Transverse colon (tissue), 4 donors: ENCODE measurements around the gene CCL21. TPM values are rescaled to one million over a fixed set of nuclear protein-coding genes. Genes with fewer than 3 reads are reported as not detected.

Experiments used
- DNase-seq: peaks from one replicate; pipeline ENCODE4 v3.0.0-alpha.2; 2019
- H3K27ac ChIP-seq, 4 donors: fragments of 200-600 bp; sonication (generic); 2 replicates each; pipeline ENCODE4 v1.5.1; 2016 to 2018; ENCODE audit warnings: inconsistent platforms in 4 of 4
- H3K27me3 ChIP-seq: fragments of 200-600 bp; sonication (generic); 2 replicates; pipeline ENCODE4 v1.5.1; 2017; ENCODE audit warnings: inconsistent platforms
- H3K36me3 ChIP-seq, 4 donors: fragments of 200-600 bp; sonication (generic); 2 replicates each; pipeline ENCODE4 v1.5.1; 2017 to 2019; ENCODE audit warnings: inconsistent platforms in 4 of 4
- H3K4me1 ChIP-seq, 4 donors: fragments of 200-600 bp; sonication (generic); 2 replicates each; pipeline ENCODE4 v1.5.1; 2017 to 2020; ENCODE audit warnings: inconsistent platforms in 4 of 4
- H3K4me3 ChIP-seq, 4 donors: fragments of 200-600 bp; sonication (generic); 1 replicate in 1 of 4; 2 replicates in 3 of 4; pipeline versions ENCODE4 v1.5.1 to v1.6.1; 2017 to 2019; ENCODE audit warnings: inconsistent platforms in 4 of 4
- H3K9me3 ChIP-seq, 2 donors: fragments of 200-600 bp; sonication (generic); 2 replicates each; pipeline ENCODE4 v1.5.1; 2017 to 2019; ENCODE audit warnings: inconsistent platforms in 2 of 2
- CTCF ChIP-seq, 5 experiments: fragments of 200-600 bp in 3 of 5; fragments of 450-650 bp in 2 of 5; sonication (generic) in 3 of 5; IDR thresholded peaks; 1 replicate in 2 of 5; 2 replicates in 3 of 5; pipeline ENCODE4 v1.5.1; 2016 to 2017; ENCODE audit warnings: antibody characterized with exemption in 5 of 5, inconsistent platforms in 3 of 5, mild to moderate bottlenecking in 2 of 5, moderate library complexity in 1 of 5
- EP300 ChIP-seq: sonication (generic); formaldehyde crosslinking; IDR thresholded peaks from one replicate; pipeline ENCODE4 v1.6.1; 2017; ENCODE audit warnings: antibody characterized with exemption, low read depth
- POLR2A ChIP-seq: fragments of 450-650 bp; IDR thresholded peaks from one replicate; pipeline ENCODE4 v1.6.1; 2016; ENCODE audit warnings: antibody characterized with exemption, mild to moderate bottlenecking, moderate library complexity
- POLR2AphosphoS5 ChIP-seq, 3 donors: sonication (generic); formaldehyde crosslinking; IDR thresholded peaks; one replicate each; pipeline ENCODE4 v1.6.1; 2016; ENCODE audit warnings: antibody characterized with exemption in 3 of 3
- WGBS, 2 donors: methylation state at CpG; one replicate each; pipeline ENCODE4 v1.1.5; 2018; ENCODE audit warnings: low coverage in 1 of 2; 5-methylcytosine and 5-hydroxymethylcytosine counted together
- in situ Hi-C, 4 donors: fragments of 200-750 bp; cut with MboI; loops; one replicate each; pipeline versions ENCODE4 v1.15.0 to v1.15.1; 2017; ENCODE audit warnings: low sequenced_read_pairs in 3 of 4, low pct_ligation_motif_present in 1 of 4, low pct_unique_long_range_greater_than_20kb in 1 of 4
- intact Hi-C: fragments of 100-400 bp; cut with DNase I; formaldehyde crosslinking; loops from one replicate; pipeline ENCODE4 v1.15.1; 2023; ENCODE audit warnings: low total_unique reads
- total RNA-seq, 4 donors: library from RNA; depleted of rRNA; stranded (reverse); fragments of >200 nt; gene quantifications; one replicate each; pipeline ENCODE4 v1.1.0, GENCODE V29; 2016

CCL21 gene
- total RNA-seq, 4 donors from 2014 or later, result 45.4 to 123 (median 60.1) TPM

GRCh38 chr9:34714007-34714406 is 4.1 kb upstream of the CCL21 start:
- no peak for DNase-seq
- Histone ChIP-seq H3K4me1 (no peaks in the 10 kb centered on the region), H3K9me3 (no peaks in the 10 kb centered on the region), H3K4me3 (no peak overlapping the region), H3K27me3 (no peaks in the 10 kb centered on the region), H3K36me3 (no peaks in the 10 kb centered on the region), H3K27ac (no peak overlapping the region)
- intact Hi-C loops, result no loop called here
- TF ChIP-seq POLR2AphosphoS5 (IDR thresholded peaks at IDR 0.05) (no peak), EP300 (no peak), POLR2A (no peak), CTCF (IDR thresholded peaks at IDR 0.05) (no peak)
- in situ Hi-C loops, result no loop called here

DNA sequence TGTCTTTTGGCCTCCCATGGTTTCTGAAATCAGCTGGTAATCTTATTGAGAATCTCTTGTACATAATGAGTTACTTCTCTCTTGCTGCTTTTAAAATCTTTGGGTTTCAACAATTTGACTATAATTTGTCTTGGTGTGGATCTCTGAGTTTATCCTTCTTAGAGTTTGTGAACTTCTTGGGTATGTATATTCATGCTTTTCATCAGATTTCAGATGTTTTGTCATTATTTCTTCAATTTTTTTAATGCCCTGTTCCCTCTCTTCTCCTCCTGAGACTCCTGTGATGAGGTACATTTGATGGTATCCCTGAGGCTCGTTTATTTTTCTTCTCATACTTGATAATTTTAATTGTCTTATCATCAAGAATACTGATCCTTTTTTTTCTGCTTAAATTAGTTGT is 2.2 kb upstream of the CCL21 start:
- no peaks in the 10 kb centered on the region for H3K27me3 ChIP-seq
- H3K4me1 ChIP-seq, result no peaks in the 10 kb centered on the region
- TF ChIP-seq CTCF (IDR thresholded peaks at IDR 0.05), result no peak
- TF ChIP-seq EP300, result no peak
- no peak for TF ChIP-seq POLR2A
- no peak for TF ChIP-seq POLR2AphosphoS5 (IDR thresholded peaks at IDR 0.05)
- no peak overlapping the region for H3K4me3 ChIP-seq
- H3K36me3 ChIP-seq, result no peaks in the 10 kb centered on the region
- DNase-seq, result no peak
- in situ Hi-C loops (no loop called here), intact Hi-C loops (no loop called here)
- H3K27ac ChIP-seq, result no peak overlapping the region
- WGBS, 2 donors, result 48 to 60% methylated on average over 1 of the region's 1 CpG
- H3K9me3 ChIP-seq, result no peaks in the 10 kb centered on the region

GRCh38 chr9:34709196-34709978 is 549 bp downstream of the CCL21 start:
- H3K27ac ChIP-seq, result no peak overlapping the region

GRCh38 chr9:34707130-34707529 is 2.8 kb downstream of the CCL21 start:
- 71 to 80% methylated on average over 1 to 2 of the region's 2 CpGs for WGBS, 2 donors
- H3K27me3 ChIP-seq, result no peaks in the 10 kb centered on the region
- no peak overlapping the region for H3K4me3 ChIP-seq
- no peaks in the 10 kb centered on the region for H3K36me3 ChIP-seq
- no peak overlapping the region for H3K27ac ChIP-seq
- TF ChIP-seq POLR2AphosphoS5 (IDR thresholded peaks at IDR 0.05), result no peak
- no peak for TF ChIP-seq POLR2A
- TF ChIP-seq CTCF (IDR thresholded peaks at IDR 0.05), result no peak
- TF ChIP-seq EP300, result no peak
- peaks cover 0 to 12% (median 0%) of the 10 kb centered on the region in 4 donors for H3K4me1 ChIP-seq
- DNase-seq, result no peak
- intact Hi-C loops, result no loop called here
- H3K9me3 ChIP-seq, result no peaks in the 10 kb centered on the region
- in situ Hi-C loops, result no loop called here

More at GRCh38 chr9:34709196-34709978, 549 bp downstream of the CCL21 start:
- WGBS, 2 donors, result 98% methylated on average over 9 of the region's 9 CpGs; no CpG with 5 or more reads in 1 of the 2 donors
- no peaks in the 10 kb centered on the region for H3K36me3 ChIP-seq
- intact Hi-C loops (no loop called here), in situ Hi-C loops (no loop called here)
- TF ChIP-seq POLR2AphosphoS5 (IDR thresholded peaks at IDR 0.05) (no peak), CTCF (IDR thresholded peaks at IDR 0.05) (no peak), EP300 (no peak), POLR2A (no peak)
- H3K4me1 ChIP-seq, result peaks cover 0 to 8% (median 0%) of the 10 kb centered on the region in 4 donors
- no peak for DNase-seq
- H3K9me3 ChIP-seq, result no peaks in the 10 kb centered on the region
- no peaks in the 10 kb centered on the region for H3K27me3 ChIP-seq
- H3K4me3 ChIP-seq, result no peak overlapping the region
